ENCODE data around the gene FRMD4A. TPM values are rescaled to one million over a fixed set of nuclear protein-coding genes. Genes with fewer than 3 reads are reported as not detected.

The FRMD4A gene
- total RNA-seq, 1 donor from 2014 or later = 20.2 TPM

DNA sequence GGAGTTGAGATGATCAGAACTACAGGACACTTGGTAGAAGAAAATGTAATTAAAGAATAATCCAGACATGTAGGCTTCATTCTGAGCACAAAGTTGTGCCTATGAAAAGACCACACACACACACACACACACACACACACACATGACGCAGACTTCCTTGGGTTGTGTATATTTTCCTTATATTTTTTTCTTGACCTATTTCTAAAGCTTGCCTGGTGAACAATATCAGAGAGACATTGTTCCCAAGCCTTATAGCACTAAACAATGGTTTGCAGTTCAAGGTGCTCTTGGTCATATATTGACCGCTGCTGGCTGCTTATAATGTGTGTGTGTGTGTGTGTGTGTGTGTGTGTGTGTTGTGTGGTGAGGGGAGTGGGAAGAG, 541.3 kb downstream of the FRMD4A start:
- H4K20me1 ChIP-seq (ENCODE audit: low read depth) = no peaks in the 10 kb centered on the region
- no peak for DNase-seq (ENCODE audit: low spot score)
- H3K36me3 ChIP-seq = no peaks in the 10 kb centered on the region
- no peak overlapping the region for H3K27ac ChIP-seq
- Mint-ChIP-seq H3K27ac (no peak overlapping the region), H3K9me3 (no peaks in the 10 kb centered on the region), H3K27me3 (ENCODE audit: insufficient read depth, low read depth) (peaks cover 2% of the 10 kb centered on the region), H3K4me1 (peaks cover 21% of the 10 kb centered on the region), H3K4me3 (no peak overlapping the region), H3K36me3 (peaks cover 12% of the 10 kb centered on the region)
- no peaks in the 10 kb centered on the region for H3K27me3 ChIP-seq
- TF ChIP-seq, protein P1, sequence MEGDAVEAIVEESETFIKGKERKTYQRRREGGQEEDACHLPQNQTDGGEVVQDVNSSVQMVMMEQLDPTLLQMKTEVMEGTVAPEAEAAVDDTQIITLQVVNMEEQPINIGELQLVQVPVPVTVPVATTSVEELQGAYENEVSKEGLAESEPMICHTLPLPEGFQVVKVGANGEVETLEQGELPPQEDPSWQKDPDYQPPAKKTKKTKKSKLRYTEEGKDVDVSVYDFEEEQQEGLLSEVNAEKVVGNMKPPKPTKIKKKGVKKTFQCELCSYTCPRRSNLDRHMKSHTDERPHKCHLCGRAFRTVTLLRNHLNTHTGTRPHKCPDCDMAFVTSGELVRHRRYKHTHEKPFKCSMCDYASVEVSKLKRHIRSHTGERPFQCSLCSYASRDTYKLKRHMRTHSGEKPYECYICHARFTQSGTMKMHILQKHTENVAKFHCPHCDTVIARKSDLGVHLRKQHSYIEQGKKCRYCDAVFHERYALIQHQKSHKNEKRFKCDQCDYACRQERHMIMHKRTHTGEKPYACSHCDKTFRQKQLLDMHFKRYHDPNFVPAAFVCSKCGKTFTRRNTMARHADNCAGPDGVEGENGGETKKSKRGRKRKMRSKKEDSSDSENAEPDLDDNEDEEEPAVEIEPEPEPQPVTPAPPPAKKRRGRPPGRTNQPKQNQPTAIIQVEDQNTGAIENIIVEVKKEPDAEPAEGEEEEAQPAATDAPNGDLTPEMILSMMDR (IDR thresholded peaks at IDR 0.05) = no peak
- TF ChIP-seq EZH2 (IDR thresholded peaks at IDR 0.05) (no peak), EZH2phosphoT487 (IDR thresholded peaks at IDR 0.05) (no peak)
- no peaks in the 10 kb centered on the region for H3K79me2 ChIP-seq (ENCODE audit: low read depth)
- no peak overlapping the region for H3K4me2 ChIP-seq
- no peak overlapping the region for H3K9ac ChIP-seq
- H3K4me1 ChIP-seq = peaks cover 4% of the 10 kb centered on the region
- H2AFZ ChIP-seq (replicated peaks) = no peak overlapping the region
- no peak overlapping the region for H3K4me3 ChIP-seq
- H3K9me3 ChIP-seq (ENCODE audit: low read depth) = no peaks in the 10 kb centered on the region
- H3F3A ChIP-seq (ENCODE audit: low read depth) = no peaks in the 10 kb centered on the region

DNA sequence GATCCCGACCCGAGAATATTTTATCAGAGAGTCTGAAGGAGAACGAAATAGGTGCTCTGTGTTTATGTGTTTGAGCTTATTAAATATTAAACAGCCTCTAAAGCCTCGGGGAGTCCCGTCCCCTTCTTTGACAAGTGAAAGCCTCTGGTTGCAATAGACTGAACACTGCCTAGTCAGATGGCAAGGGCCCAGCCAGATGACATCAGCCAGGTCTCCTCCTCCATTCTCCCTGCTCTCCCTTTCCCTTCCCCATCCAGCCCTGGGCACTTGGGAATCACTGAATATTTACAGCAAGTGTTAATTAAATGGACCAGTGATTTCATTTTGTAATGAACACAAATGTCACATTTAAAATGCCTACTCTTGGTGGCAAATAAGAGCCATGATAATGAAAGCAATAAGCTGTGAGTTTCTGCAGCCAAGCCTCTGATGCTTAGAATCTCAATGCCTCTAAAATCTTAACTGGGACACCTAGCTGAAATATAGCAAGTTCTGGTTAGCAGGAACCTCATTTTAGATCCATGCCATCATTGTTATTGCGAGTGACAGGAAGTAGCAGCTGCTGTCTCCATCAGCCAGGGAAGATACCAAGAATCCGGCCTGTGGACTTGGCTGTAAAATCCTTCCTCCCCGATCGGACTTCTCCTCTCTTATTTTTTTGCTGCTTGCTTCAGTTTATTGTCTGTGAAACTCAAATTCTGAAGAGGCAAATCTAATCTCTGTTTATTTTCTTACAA, 541.8 kb downstream of the FRMD4A start:
- Histone ChIP-seq H3F3A (ENCODE audit: low read depth) (no peaks in the 10 kb centered on the region), H3K27me3 (no peaks in the 10 kb centered on the region), H3K79me2 (ENCODE audit: low read depth) (no peaks in the 10 kb centered on the region), H3K4me1 (peaks cover 4% of the 10 kb centered on the region), H3K4me3 (no peak overlapping the region), H3K4me2 (no peak overlapping the region), H3K9me3 (ENCODE audit: low read depth) (no peaks in the 10 kb centered on the region), H4K20me1 (ENCODE audit: low read depth) (no peaks in the 10 kb centered on the region), H3K27ac (no peak overlapping the region), H2AFZ (replicated peaks) (no peak overlapping the region), H3K36me3 (no peaks in the 10 kb centered on the region), H3K9ac (no peak overlapping the region)
- H3K9me3 Mint-ChIP-seq = no peaks in the 10 kb centered on the region
- H3K36me3 Mint-ChIP-seq = peaks cover 9% of the 10 kb centered on the region
- no peak overlapping the region for H3K4me3 Mint-ChIP-seq
- no peak for DNase-seq (ENCODE audit: low spot score)
- TF ChIP-seq EZH2phosphoT487 (IDR thresholded peaks at IDR 0.05) = no peak
- no peak for TF ChIP-seq EZH2 (IDR thresholded peaks at IDR 0.05)
- TF ChIP-seq, protein P1 (IDR thresholded peaks at IDR 0.05) = no peak
- H3K27ac Mint-ChIP-seq = peak overlapping the region; percentile 94
- H3K4me1 Mint-ChIP-seq = peaks cover 22% of the 10 kb centered on the region
- H3K27me3 Mint-ChIP-seq (ENCODE audit: insufficient read depth, low read depth) = no peaks in the 10 kb centered on the region

GRCh38 chr10:13788320-13788600, 542.5 kb downstream of the FRMD4A start:
- Histone ChIP-seq H3K4me2 (no peak overlapping the region), H3K27me3 (no peaks in the 10 kb centered on the region), H3K9me3 (ENCODE audit: low read depth) (no peaks in the 10 kb centered on the region), H3K79me2 (ENCODE audit: low read depth) (no peaks in the 10 kb centered on the region), H3K4me1 (peaks cover 4% of the 10 kb centered on the region), H2AFZ (replicated peaks) (no peak overlapping the region), H3F3A (ENCODE audit: low read depth) (no peaks in the 10 kb centered on the region), H3K27ac (no peak overlapping the region), H4K20me1 (ENCODE audit: low read depth) (no peaks in the 10 kb centered on the region), H3K4me3 (no peak overlapping the region), H3K9ac (no peak overlapping the region), H3K36me3 (no peaks in the 10 kb centered on the region)
- peaks cover under 1% of the 10 kb centered on the region for H3K27me3 Mint-ChIP-seq (ENCODE audit: insufficient read depth, low read depth)
- peaks cover 6% of the 10 kb centered on the region for H3K36me3 Mint-ChIP-seq
- H3K4me1 Mint-ChIP-seq = peaks cover 24% of the 10 kb centered on the region
- no peak for DNase-seq (ENCODE audit: low spot score)
- H3K9me3 Mint-ChIP-seq = no peaks in the 10 kb centered on the region
- H3K27ac Mint-ChIP-seq = peak overlapping the region; percentile 94
- no peak overlapping the region for H3K4me3 Mint-ChIP-seq
- TF ChIP-seq EZH2 (IDR thresholded peaks at IDR 0.05) (no peak), EZH2phosphoT487 (IDR thresholded peaks at IDR 0.05) (no peak)
- TF ChIP-seq, protein P1 (IDR thresholded peaks at IDR 0.05) = no peak

All from neural progenitor cell (in vitro differentiated cells).